Urothelium cell line (cell line): ENCODE results near the gene BDP1.
"Not testable (repeated sequence)": the region's sequence is repeated elsewhere in the genome, so short reads cannot be mapped to it uniquely, and the experiment has no call there.

Experiments used
- DNase-seq: peaks from one replicate; pipeline ENCODE4 v3.0.0; 2011; ENCODE audit warnings: low spot score, mixed read lengths
- FAIRE-seq: peaks from 2 replicates; lab custom pipeline; 2011; peaks lifted over from hg19 to GRCh38; lab: Jason Lieb, UNC

BDP1 gene

GRCh38 chr5:71456362-71456743, 902 bp downstream of the BDP1 start:
- FAIRE-seq (no peak), DNase-seq (no peak)

DNA sequence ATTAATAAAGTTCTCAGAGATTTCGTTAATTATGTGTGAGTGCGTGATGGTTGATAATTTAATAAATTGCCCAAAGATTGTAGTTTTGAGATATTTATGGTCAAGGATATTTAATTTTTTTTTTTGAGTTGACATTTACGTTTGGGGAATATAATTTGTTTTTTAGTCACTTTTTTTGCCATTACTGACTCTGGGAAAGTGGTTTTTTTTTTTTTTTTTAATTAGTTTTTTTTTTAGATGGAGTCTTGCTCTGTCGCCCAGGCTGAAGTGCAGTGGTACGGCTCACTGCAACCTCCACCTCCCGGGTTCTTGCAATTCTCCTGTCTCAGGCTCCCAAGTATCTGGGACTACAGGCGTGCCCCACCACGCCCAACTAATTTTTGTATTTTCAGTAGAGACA, 1.7 kb downstream of the BDP1 start:
- FAIRE-seq (no peak), DNase-seq (no peak)

- DNase-seq, result no peak
- FAIRE-seq, result no peak
Observed at GRCh38 chr5:71460693-71461092, 5.2 kb downstream of the BDP1 start.

DNA sequence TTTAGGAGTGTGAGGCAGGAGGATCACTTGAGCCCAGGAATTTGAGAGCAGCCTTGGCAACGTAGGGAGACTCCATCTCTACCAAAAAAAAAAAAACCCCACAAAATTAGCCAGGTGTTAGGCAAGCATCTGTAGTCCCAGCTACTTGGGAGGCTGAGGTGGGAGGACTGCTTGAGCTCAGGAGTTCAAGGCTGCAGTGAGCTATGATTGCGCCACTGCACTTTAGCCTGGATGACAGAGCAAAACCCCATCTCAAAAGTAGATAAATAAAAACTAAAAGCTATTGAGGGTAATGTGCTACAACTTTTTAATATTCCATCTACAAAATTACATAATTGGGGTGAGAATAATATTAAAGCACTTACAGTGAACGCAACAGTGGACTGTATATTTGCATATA, 5.9 kb downstream of the BDP1 start:
- FAIRE-seq, result no peak

GRCh38 chr5:71471193-71471592, 15.7 kb downstream of the BDP1 start:
- FAIRE-seq, result no peak
- DNase-seq, result no peak

More for the DNA sequence above, 5.9 kb downstream of the BDP1 start:
- no peak for DNase-seq

DNA sequence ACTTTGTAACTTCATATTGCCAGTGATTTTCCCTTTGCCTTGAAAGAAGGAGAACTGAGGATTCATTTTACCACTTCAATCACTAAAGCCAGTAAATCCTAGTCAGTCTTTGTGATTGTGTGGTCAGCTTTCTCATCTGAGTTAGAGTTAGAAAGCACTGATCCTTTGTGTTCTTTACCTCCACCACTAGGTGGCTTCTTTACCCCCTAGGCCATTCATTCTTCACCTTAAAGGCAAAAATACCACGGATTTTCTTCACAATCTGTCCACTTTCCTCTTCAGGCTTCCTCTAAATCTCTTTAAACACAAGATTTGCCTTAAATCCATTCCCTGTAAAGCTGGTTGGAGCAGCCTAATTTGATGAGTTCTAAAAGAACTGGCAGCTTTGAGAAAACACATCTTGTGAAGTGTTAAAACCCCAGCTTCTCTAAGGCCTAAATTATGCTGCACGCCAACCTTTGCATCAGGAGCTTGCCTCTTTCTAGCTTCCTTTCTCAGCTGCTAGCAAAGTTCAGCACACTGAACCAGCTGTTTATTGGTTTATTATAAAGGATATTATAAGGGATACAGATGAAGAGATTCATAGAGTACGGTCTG, 20.4 kb downstream of the BDP1 start:
- FAIRE-seq (no peak), DNase-seq (peak; percentile 50)

GRCh38 chr5:71481441-71481840, 26.0 kb downstream of the BDP1 start:
- no peak for DNase-seq
- no peak for FAIRE-seq

- DNase-seq (no peak), FAIRE-seq (no peak)
Observed at GRCh38 chr5:71482132-71482531, 26.7 kb downstream of the BDP1 start.

DNA sequence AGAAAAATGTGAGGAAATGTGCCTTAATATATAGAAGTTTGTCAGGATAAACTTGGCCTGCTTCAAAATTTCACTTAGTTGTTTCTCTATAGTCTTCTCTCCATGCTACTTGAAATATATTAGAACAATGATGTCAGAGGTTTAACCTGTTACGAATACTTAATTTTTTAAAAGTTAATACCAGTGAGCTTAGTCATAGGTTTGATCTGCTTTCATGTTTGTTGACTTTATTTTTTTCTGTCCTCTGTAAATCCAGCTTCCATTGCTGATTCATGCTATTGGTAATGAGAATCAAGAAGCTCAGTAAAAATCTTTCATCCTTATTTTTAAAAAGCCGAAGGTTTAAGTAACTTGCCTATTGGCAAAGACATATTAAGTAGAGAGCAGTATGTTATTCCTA, 27.9 kb downstream of the BDP1 start:
- DNase-seq (peak; percentile 38), FAIRE-seq (no peak)

- DNase-seq (no peak), FAIRE-seq (no peak)
Observed at GRCh38 chr5:71492817-71493615, 37.6 kb downstream of the BDP1 start.

- DNase-seq, FAIRE-seq: not testable (repeated sequence)
Observed at GRCh38 chr5:71494202-71494601, 38.8 kb downstream of the BDP1 start.

GRCh38 chr5:71498756-71499155, 43.3 kb downstream of the BDP1 start:
- DNase-seq, FAIRE-seq: not testable (repeated sequence)

DNA sequence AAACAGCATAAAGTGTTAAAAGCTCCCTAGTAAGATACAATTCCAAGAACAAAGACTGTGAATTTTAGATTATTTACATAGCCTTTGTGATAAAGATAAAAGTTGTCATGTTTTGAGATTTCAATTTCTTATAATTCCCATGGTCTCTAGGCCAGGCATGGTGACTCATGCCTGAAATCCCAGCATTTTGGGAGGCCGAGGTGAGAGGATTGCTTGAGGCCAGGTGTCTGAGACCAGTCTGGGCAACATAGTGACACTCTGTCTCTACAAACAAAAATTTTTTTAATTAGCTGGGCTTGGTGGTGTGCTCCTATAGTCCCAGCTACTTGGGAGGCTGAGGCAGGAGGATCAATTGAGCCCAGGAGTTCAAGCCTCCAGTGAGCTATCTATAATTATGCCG, 48.1 kb downstream of the BDP1 start:
- no peak for DNase-seq
- FAIRE-seq, result no peak

- DNase-seq (no peak), FAIRE-seq (no peak)
Observed at GRCh38 chr5:71522151-71522550, 66.7 kb downstream of the BDP1 start.

DNA sequence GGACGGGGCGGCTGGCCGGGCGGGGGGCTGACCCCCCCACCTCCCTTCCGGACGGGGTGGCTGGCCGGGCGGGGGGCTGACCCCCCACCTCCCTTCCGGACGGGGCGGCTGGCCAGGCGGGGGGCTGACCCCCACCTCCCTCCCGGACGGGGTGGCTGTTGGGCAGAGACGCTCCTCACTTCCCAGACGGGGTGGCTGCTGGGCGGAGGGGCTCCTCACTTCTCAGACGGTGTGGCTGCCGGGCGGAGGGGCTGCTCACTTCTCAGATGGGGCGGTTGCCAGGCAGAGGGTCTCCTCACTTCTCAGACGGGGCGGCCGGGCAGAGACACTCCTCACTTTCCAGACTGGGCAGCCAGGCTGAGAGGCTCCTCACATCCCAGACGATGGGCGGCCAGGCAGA, 70.2 kb downstream of the BDP1 start:
- FAIRE-seq, result not testable (repeated sequence)

GRCh38 chr5:71528206-71528605, 72.8 kb downstream of the BDP1 start:
- FAIRE-seq (no peak), DNase-seq (no peak)

More for the DNA sequence above, 70.2 kb downstream of the BDP1 start:
- DNase-seq, result not testable (repeated sequence)

DNA sequence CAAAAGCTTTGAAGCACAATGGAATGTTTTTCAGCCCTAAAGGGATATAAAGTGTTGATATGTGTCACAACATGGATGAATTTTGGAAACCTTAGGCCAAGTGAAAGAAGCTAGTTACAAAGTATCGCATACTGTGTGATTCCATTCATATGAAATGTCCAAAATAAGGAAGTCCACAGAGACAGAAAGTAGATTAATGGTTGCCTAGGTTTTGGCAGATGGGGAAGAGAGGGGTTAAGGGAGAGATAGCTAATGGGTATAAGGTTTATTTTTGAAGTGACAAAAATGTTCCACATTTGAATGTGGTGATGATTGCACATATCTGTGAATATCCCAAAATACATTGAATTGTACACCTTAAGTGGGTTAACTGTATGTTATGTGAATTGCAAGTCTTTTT, 74.2 kb downstream of the BDP1 start:
- DNase-seq (no peak), FAIRE-seq (no peak)

GRCh38 chr5:71533142-71533541, 77.7 kb downstream of the BDP1 start:
- DNase-seq (no peak), FAIRE-seq (no peak)

GRCh38 chr5:71533615-71534014, 78.2 kb downstream of the BDP1 start:
- DNase-seq (no peak), FAIRE-seq (no peak)

GRCh38 chr5:71537687-71538086, 82.2 kb downstream of the BDP1 start:
- DNase-seq, result no peak
- no peak for FAIRE-seq

DNA sequence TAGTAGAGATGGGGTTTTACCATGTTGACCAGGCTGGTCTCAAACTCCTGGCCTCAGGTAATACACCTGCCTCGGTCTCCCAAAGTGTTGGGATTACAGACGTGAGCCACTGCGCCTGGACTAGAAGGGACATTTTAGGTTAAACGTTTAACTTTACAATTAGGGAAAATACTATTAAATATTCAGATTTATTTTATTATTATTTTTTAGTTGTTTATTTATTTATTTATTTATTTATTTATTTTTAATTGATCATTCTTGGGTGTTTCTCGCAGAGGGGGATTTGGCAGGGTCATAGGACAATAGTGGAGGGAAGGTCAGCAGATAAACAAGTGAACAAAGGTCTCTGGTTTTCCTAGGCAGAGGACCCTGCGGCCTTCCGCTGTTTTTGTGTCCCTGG, 95.4 kb downstream of the BDP1 start:
- not testable (repeated sequence) for FAIRE-seq

GRCh38 chr5:71551582-71551981, 96.1 kb downstream of the BDP1 start:
- not testable (repeated sequence) for FAIRE-seq, DNase-seq

More for the DNA sequence above, 95.4 kb downstream of the BDP1 start:
- not testable (repeated sequence) for DNase-seq
